GM23338 (cell line): Measurements from ENCODE around the gene MDM2. TPM values are rescaled to one million over a fixed set of nuclear protein-coding genes. Genes with fewer than 3 reads are reported as not detected.

Source experiments
- ATAC-seq: fragments of 200-7000 bp; cut with Tn5 transposase; 3 replicates; pipeline ENCODE4 v1.9.1; 2020
- DNase-seq: peaks from one replicate; pipeline ENCODE4 v3.0.0-alpha.2; 2015; ENCODE audit warnings: low spot score
- H2AFZ ChIP-seq: fragments of 200-600 bp; sonication (generic); 2 replicates; pipeline ENCODE4 v1.8.0; 2016; ENCODE audit warnings: antibody characterized with exemption, mild to moderate bottlenecking, moderate library complexity
- H3F3A ChIP-seq: fragments of 200-600 bp; sonication (generic); replicated peaks from 2 replicates; pipeline ENCODE4 v1.8.0; 2017; ENCODE audit warnings: antibody characterized with exemption, mixed run types, low read depth
- H3K27ac ChIP-seq: fragments of 200-600 bp; sonication (generic); 2 replicates; pipeline ENCODE4 v1.6.1; 2016; ENCODE audit warnings: low read depth
- H3K27me3 ChIP-seq: fragments of 200-600 bp; sonication (generic); 2 replicates; pipeline ENCODE4 v1.8.0; 2016; ENCODE audit warnings: mild to moderate bottlenecking, mixed run types, moderate library complexity; ENCODE audit not compliant: insufficient read depth
- H3K36me3 ChIP-seq: fragments of 200-600 bp; sonication (generic); 2 replicates; pipeline ENCODE4 v1.8.0; 2016; ENCODE audit warnings: mild to moderate bottlenecking; ENCODE audit not compliant: insufficient read depth
- H3K4me1 ChIP-seq: fragments of 200-600 bp; sonication (generic); 2 replicates; pipeline ENCODE4 v1.8.0; 2016; ENCODE audit warnings: mild to moderate bottlenecking, moderate library complexity; ENCODE audit not compliant: insufficient read depth
- H3K4me2 ChIP-seq: fragments of 200-600 bp; sonication (generic); 2 replicates; pipeline ENCODE4 v1.7.1; 2017; ENCODE audit warnings: mixed run types
- H3K4me3 ChIP-seq: fragments of 200-600 bp; sonication (generic); 2 replicates; pipeline ENCODE4 v1.6.1; 2016; ENCODE audit warnings: mixed run types
- H3K79me2 ChIP-seq: fragments of 200-600 bp; sonication (generic); replicated peaks from 2 replicates; pipeline ENCODE4 v1.8.0; 2017; ENCODE audit warnings: mild to moderate bottlenecking; ENCODE audit not compliant: insufficient read depth
- H3K9me2 ChIP-seq: fragments of 200-600 bp; sonication (generic); 2 replicates; pipeline ENCODE4 v1.8.0; 2017; ENCODE audit not compliant: insufficient read depth
- H4K20me1 ChIP-seq: fragments of 200-600 bp; sonication (generic); replicated peaks from 2 replicates; pipeline ENCODE4 v1.8.0; 2017; ENCODE audit warnings: mild to moderate bottlenecking; ENCODE audit not compliant: insufficient read depth
- H3K27ac Mint-ChIP-seq: 2 replicates; pipeline ENCODE4 v1.8.0; 2020; ENCODE audit warnings: inconsistent platforms, mild to moderate bottlenecking, moderate library complexity, mixed read lengths
- H3K27me3 Mint-ChIP-seq: 3 replicates; pipeline ENCODE4 v1.8.0; 2022; ENCODE audit warnings: low read depth, mild to moderate bottlenecking, moderate library complexity, mixed read lengths, inconsistent platforms; ENCODE audit not compliant: insufficient read depth, poor library complexity
- H3K36me3 Mint-ChIP-seq: 3 replicates; pipeline ENCODE4 v1.8.0; 2021; ENCODE audit warnings: low read depth, mild to moderate bottlenecking, inconsistent platforms, moderate library complexity, mixed read lengths
- H3K4me1 Mint-ChIP-seq: 3 replicates; pipeline ENCODE4 v1.8.0; 2020; ENCODE audit warnings: mild to moderate bottlenecking, inconsistent platforms, mixed read lengths
- H3K4me3 Mint-ChIP-seq: 3 replicates; pipeline ENCODE4 v1.8.0; 2021; ENCODE audit warnings: moderate library complexity, mild to moderate bottlenecking, inconsistent platforms, mixed read lengths
- H3K9me3 Mint-ChIP-seq: 3 replicates; pipeline ENCODE4 v1.8.0; 2020; ENCODE audit warnings: moderate library complexity, mild to moderate bottlenecking, inconsistent platforms, mixed read lengths
- CREB1 ChIP-seq: fragments of 250-450 bp; sonication (Bioruptor Pico); IDR thresholded peaks from 2 replicates; pipeline ENCODE4 v1.5.0; 2020; ENCODE audit warnings: low read depth, mild to moderate bottlenecking, moderate library complexity
- CTCF ChIP-seq, 2 experiments: fragments of 200-600 bp in 1 of 2; sonication (generic) in 1 of 2; conservative IDR thresholded peaks; 2 replicates each; pipeline versions ENCODE4 v1.5.1 to v1.6.1; 2016 to 2017; ENCODE audit warnings: antibody characterized with exemption in 2 of 2, low read depth in 2 of 2, mild to moderate bottlenecking in 2 of 2, moderate library complexity in 1 of 2
- ETS1 ChIP-seq: IDR thresholded peaks from 2 replicates; pipeline ENCODE4 v1.6.1; 2016; ENCODE audit warnings: antibody characterized with exemption
- EZH2phosphoT487 ChIP-seq: fragments of 200-600 bp; sonication (generic); IDR thresholded peaks from one replicate; pipeline ENCODE4 v1.8.1; 2018; ENCODE audit warnings: antibody characterized with exemption; ENCODE audit not compliant: unreplicated experiment
- JUNB ChIP-seq: IDR thresholded peaks from one replicate; pipeline ENCODE4 v1.6.1; 2016; ENCODE audit warnings: antibody characterized with exemption; ENCODE audit not compliant: unreplicated experiment
- REST ChIP-seq: IDR thresholded peaks from one replicate; pipeline ENCODE4 v1.6.1; 2018; ENCODE audit warnings: antibody characterized with exemption; ENCODE audit not compliant: unreplicated experiment
- STAT1 ChIP-seq: IDR thresholded peaks from one replicate; pipeline ENCODE4 v1.6.1; 2016; ENCODE audit warnings: antibody characterized with exemption; ENCODE audit not compliant: unreplicated experiment
- polyA plus RNA-seq: library from polyadenylated mRNA; unstranded; fragments of >200 nt; fragmentation: Nextera tagmentation; extraction: Ambion mirVana; gene quantifications from 2 replicates; pipeline ENCODE4 v1.2.1, GENCODE V29; 2016
- total RNA-seq: library from RNA; depleted of rRNA; stranded (reverse); fragments of >200 nt; shearing (Covaris generic); gene quantifications from 2 replicates; pipeline ENCODE4 v1.2.3, GENCODE V29; 2014
- TF ChIP-seq, protein P1 (sequence below): fragments of 250-450 bp; sonication (Bioruptor Pico); IDR thresholded peaks from 2 replicates; pipeline ENCODE4 v1.5.0; 2020; ENCODE audit warnings: mild to moderate bottlenecking, moderate library complexity

MDM2 gene
- total and polyA plus RNA-seq, 2 experiments from 2014 or later: 105 to 136 TPM

DNA sequence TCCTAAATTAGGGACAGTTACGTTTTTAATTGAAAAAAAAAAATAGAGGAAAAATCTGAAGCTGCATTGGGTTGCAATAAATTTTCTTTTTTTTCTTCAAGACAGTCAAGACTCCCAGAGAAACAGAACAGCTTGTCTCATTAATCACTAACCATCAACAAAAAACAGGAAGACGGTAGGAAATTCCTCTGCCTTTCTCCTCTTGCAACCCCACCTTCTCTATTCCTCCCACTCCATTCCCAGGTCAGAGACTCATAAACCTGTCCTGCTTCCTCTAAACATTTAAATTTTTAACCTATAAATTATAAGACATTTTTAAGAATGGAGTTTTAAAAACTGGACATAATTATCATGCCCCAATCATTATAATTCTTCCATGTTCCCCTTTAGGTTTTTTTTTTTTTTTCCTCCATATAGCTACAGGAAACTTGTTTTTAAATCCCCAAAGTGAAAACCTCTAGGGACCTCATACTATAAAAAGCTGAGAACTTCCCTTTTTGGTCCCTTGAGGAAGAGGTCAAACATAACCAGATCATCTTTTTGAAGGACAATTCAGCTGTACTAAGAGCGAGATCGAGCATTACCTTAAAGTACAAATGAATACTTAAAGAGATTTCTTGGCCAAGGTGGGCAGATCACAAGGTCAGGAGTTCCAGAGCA, 89.0 kb downstream of the MDM2 start:
- H3K9me3 Mint-ChIP-seq: no peaks in the 10 kb centered on the region
- H3F3A ChIP-seq: no peaks in the 10 kb centered on the region
- no peak overlapping the region for H3K4me3 Mint-ChIP-seq
- no peak overlapping the region for H2AFZ ChIP-seq
- TF ChIP-seq ETS1: no peak
- no peak for TF ChIP-seq CREB1
- TF ChIP-seq CTCF (conservative IDR thresholded peaks at IDR 0.05; ENCODE audit: low read depth in 2 of 2): no peak
- TF ChIP-seq STAT1: no peak
- no peak for TF ChIP-seq REST
- TF ChIP-seq EZH2phosphoT487: no peak
- TF ChIP-seq, protein P1, sequence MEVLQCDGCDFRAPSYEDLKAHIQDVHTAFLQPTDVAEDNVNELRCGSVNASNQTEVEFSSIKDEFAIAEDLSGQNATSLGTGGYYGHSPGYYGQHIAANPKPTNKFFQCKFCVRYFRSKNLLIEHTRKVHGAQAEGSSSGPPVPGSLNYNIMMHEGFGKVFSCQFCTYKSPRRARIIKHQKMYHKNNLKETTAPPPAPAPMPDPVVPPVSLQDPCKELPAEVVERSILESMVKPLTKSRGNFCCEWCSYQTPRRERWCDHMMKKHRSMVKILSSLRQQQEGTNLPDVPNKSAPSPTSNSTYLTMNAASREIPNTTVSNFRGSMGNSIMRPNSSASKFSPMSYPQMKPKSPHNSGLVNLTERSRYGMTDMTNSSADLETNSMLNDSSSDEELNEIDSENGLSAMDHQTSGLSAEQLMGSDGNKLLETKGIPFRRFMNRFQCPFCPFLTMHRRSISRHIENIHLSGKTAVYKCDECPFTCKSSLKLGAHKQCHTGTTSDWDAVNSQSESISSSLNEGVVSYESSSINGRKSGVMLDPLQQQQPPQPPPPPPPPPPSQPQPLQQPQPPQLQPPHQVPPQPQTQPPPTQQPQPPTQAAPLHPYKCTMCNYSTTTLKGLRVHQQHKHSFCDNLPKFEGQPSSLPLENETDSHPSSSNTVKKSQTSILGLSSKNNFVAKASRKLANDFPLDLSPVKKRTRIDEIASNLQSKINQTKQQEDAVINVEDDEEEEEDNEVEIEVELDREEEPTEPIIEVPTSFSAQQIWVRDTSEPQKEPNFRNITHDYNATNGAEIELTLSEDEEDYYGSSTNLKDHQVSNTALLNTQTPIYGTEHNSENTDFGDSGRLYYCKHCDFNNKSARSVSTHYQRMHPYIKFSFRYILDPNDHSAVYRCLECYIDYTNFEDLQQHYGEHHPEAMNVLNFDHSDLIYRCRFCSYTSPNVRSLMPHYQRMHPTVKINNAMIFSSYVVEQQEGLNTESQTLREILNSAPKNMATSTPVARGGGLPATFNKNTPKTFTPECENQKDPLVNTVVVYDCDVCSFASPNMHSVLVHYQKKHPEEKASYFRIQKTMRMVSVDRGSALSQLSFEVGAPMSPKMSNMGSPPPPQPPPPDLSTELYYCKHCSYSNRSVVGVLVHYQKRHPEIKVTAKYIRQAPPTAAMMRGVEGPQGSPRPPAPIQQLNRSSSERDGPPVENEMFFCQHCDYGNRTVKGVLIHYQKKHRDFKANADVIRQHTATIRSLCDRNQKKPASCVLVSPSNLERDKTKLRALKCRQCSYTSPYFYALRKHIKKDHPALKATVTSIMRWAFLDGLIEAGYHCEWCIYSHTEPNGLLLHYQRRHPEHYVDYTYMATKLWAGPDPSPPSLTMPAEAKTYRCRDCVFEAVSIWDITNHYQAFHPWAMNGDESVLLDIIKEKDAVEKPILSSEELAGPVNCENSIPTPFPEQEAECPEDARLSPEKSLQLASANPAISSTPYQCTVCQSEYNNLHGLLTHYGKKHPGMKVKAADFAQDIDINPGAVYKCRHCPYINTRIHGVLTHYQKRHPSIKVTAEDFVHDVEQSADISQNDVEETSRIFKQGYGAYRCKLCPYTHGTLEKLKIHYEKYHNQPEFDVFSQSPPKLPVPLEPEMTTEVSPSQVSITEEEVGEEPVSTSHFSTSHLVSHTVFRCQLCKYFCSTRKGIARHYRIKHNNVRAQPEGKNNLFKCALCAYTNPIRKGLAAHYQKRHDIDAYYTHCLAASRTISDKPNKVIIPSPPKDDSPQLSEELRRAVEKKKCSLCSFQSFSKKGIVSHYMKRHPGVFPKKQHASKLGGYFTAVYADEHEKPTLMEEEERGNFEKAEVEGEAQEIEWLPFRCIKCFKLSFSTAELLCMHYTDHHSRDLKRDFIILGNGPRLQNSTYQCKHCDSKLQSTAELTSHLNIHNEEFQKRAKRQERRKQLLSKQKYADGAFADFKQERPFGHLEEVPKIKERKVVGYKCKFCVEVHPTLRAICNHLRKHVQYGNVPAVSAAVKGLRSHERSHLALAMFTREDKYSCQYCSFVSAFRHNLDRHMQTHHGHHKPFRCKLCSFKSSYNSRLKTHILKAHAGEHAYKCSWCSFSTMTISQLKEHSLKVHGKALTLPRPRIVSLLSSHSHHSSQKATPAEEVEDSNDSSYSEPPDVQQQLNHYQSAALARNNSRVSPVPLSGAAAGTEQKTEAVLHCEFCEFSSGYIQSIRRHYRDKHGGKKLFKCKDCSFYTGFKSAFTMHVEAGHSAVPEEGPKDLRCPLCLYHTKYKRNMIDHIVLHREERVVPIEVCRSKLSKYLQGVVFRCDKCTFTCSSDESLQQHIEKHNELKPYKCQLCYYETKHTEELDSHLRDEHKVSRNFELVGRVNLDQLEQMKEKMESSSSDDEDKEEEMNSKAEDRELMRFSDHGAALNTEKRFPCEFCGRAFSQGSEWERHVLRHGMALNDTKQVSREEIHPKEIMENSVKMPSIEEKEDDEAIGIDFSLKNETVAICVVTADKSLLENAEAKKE (CRISPR knock-in tag): no peak
- no peak for TF ChIP-seq JUNB
- H3K4me3 ChIP-seq: no peak overlapping the region
- H3K4me1 Mint-ChIP-seq: peaks cover 7% of the 10 kb centered on the region; the same call in 2 of the 3 replicates
- ATAC-seq (no peak), DNase-seq (no peak)
- no peaks in the 10 kb centered on the region for H3K36me3 ChIP-seq
- peaks cover 3% of the 10 kb centered on the region for H3K27me3 Mint-ChIP-seq
- no peak overlapping the region for H3K4me2 ChIP-seq
- no peaks in the 10 kb centered on the region for H4K20me1 ChIP-seq
- H3K79me2 ChIP-seq: no peaks in the 10 kb centered on the region
- H3K27me3 ChIP-seq: no peaks in the 10 kb centered on the region
- H3K27ac ChIP-seq: no peak overlapping the region
- no peak overlapping the region for H3K27ac Mint-ChIP-seq
- H3K4me1 ChIP-seq: no peaks in the 10 kb centered on the region
- H3K36me3 Mint-ChIP-seq: no peaks in the 10 kb centered on the region
- no peaks in the 10 kb centered on the region for H3K9me2 ChIP-seq
